Panc1 (cell line): Measurements from ENCODE around the gene NEK5. TPM values are rescaled to one million over a fixed set of nuclear protein-coding genes. Genes with fewer than 3 reads are reported as not detected.
"Not testable (repeated sequence)": the region's sequence is repeated elsewhere in the genome, so short reads cannot be mapped to it uniquely, and the experiment has no call there.

Source experiments
- ATAC-seq: fragments of 200-7000 bp; cut with Tn5 transposase; 2 replicates; pipeline ENCODE4 v1.9.1; 2020; ENCODE audit warnings: mild to moderate bottlenecking, moderate library complexity
- BruUV-seq: library from RNA; stranded (reverse); fragments of 400-500 nt; replicated peaks from 2 replicates; lab custom pipeline; 2021; lab: Mats Ljungman, UMichigan
- CTCF ChIA-PET: fragments of 300-600 bp; sonication (Branson Sonifier 250); formaldehyde crosslinking; loops from one replicate; lab custom pipeline; 2022; ENCODE audit warnings: antibody characterized with exemption; lab: Charles Lee
- POLR2A ChIA-PET: fragments of 300-600 bp; sonication (Branson Sonifier 250); formaldehyde crosslinking; loops from one replicate; lab custom pipeline; 2022; ENCODE audit warnings: antibody characterized with exemption; lab: Charles Lee
- DNase-seq: peaks from one replicate; pipeline ENCODE4 v3.0.0-alpha.2; 2010; ENCODE audit warnings: low read depth, low spot score
- H3K27ac ChIP-seq: 2 replicates; pipeline ENCODE4 v1.5.1; 2011; ENCODE audit warnings: mild to moderate bottlenecking, low read length, inconsistent platforms
- H3K27me3 ChIP-seq: fragments of 200-500 bp; sonication (Bioruptor generic); 2 replicates; pipeline ENCODE4 v1.6.0; 2014; ENCODE audit warnings: low read length, inconsistent platforms; ENCODE audit not compliant: control insufficient read depth, insufficient read depth
- H3K36me3 ChIP-seq: fragments of 200-500 bp; sonication (Bioruptor generic); 2 replicates; pipeline ENCODE4 v1.5.1; 2014; ENCODE audit warnings: inconsistent platforms, mild to moderate bottlenecking, low read length, moderate library complexity; ENCODE audit not compliant: control insufficient read depth, insufficient read depth
- H3K4me1 ChIP-seq: 2 replicates; pipeline ENCODE4 v1.5.1; 2011; ENCODE audit warnings: inconsistent platforms, mild to moderate bottlenecking, low read length, moderate library complexity; ENCODE audit not compliant: control insufficient read depth, insufficient read depth
- H3K4me3 ChIP-seq, 2 experiments: 2 replicates each; pipeline ENCODE4 v1.5.1; 2011 to 2012; ENCODE audit warnings: low read depth in 2 of 2, low read length in 2 of 2, mild to moderate bottlenecking in 2 of 2, inconsistent platforms in 1 of 2, moderate library complexity in 1 of 2
- H3K9me3 ChIP-seq: fragments of 200-500 bp; sonication (Bioruptor generic); 2 replicates; pipeline ENCODE4 v1.5.1; 2014; ENCODE audit warnings: low read depth, mild to moderate bottlenecking, inconsistent platforms, low read length, moderate library complexity; ENCODE audit not compliant: control insufficient read depth, insufficient read depth
- CTCF ChIP-seq: fragments of 450-650 bp; IDR thresholded peaks from 2 replicates; pipeline ENCODE4 v1.5.1; 2017; ENCODE audit warnings: mild to moderate bottlenecking
- POLR2AphosphoS5 ChIP-seq: IDR thresholded peaks from 2 replicates; pipeline ENCODE4 v1.6.1; 2012; ENCODE audit warnings: mild to moderate bottlenecking, low read depth, low read length, moderate library complexity
- SIN3A ChIP-seq: IDR thresholded peaks from 2 replicates; pipeline ENCODE4 v1.6.1; 2012; ENCODE audit warnings: low read depth, mild to moderate bottlenecking, low read length, moderate library complexity, borderline replicate concordance; ENCODE audit not compliant: insufficient read depth
- TCF7L2 ChIP-seq: IDR thresholded peaks from 2 replicates; pipeline ENCODE4 v1.6.1; 2011; ENCODE audit warnings: mild to moderate bottlenecking, low read depth, low read length, inconsistent platforms
- in situ Hi-C: cut with HindIII; loops from 2 replicates; pipeline ENCODE4 v1.10.0; 2016; ENCODE audit warnings: low sequenced_read_pairs, low pct_unique_long_range_greater_than_20kb
- intact Hi-C: fragments of 100-400 bp; cut with micrococcal nuclease; formaldehyde crosslinking; loops from one replicate; pipeline ENCODE4 v1.10.0; 2022; ENCODE audit not compliant: unreplicated experiment
- total RNA-seq: library from RNA; stranded (reverse); gene quantifications from one replicate; pipeline ENCODE4 v1.2.1, GENCODE V29; 2021; ENCODE audit not compliant: unreplicated experiment
- TF ChIP-seq, protein P1 (sequence below), 2 experiments: IDR thresholded peaks; 2 replicates each; pipeline ENCODE4 v1.6.1; 2011 to 2012; ENCODE audit warnings: low read depth in 2 of 2, control low read depth in 1 of 2, low read length in 1 of 2, mild to moderate bottlenecking in 1 of 2, moderate library complexity in 1 of 2; ENCODE audit not compliant: insufficient read depth in 1 of 2

Gene NEK5
- total RNA-seq, 1 experiment from 2014 or later: 0.08 TPM

DNA sequence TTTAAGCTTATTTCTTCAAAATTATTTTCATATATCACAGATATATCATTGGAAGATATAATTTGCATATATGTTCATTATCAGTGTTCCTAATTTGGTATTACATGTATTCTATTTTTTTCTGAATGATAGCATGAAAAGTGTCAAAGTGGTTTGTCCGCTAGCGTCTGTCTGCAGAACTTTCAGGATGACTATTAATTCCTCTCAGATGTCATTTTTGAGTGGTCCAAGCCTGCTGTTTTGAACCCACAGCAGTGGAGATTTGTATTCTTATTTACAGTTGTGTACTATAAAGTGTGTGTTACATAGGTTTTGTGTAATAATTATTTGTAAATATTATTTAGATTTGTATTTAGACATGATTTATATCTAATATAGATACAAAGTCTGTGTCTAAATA, 95.8 kb downstream of the NEK5 start:
- no peak for ATAC-seq
- in situ Hi-C loops: no loop called here
- Histone ChIP-seq H3K27me3 (no peaks in the 10 kb centered on the region), H3K9me3 (no peaks in the 10 kb centered on the region), H3K27ac (no peak overlapping the region), H3K4me1 (no peaks in the 10 kb centered on the region), H3K4me3 (no peak overlapping the region), H3K36me3 (no peaks in the 10 kb centered on the region)
- TF ChIP-seq SIN3A: no peak
- TF ChIP-seq, protein P1, sequence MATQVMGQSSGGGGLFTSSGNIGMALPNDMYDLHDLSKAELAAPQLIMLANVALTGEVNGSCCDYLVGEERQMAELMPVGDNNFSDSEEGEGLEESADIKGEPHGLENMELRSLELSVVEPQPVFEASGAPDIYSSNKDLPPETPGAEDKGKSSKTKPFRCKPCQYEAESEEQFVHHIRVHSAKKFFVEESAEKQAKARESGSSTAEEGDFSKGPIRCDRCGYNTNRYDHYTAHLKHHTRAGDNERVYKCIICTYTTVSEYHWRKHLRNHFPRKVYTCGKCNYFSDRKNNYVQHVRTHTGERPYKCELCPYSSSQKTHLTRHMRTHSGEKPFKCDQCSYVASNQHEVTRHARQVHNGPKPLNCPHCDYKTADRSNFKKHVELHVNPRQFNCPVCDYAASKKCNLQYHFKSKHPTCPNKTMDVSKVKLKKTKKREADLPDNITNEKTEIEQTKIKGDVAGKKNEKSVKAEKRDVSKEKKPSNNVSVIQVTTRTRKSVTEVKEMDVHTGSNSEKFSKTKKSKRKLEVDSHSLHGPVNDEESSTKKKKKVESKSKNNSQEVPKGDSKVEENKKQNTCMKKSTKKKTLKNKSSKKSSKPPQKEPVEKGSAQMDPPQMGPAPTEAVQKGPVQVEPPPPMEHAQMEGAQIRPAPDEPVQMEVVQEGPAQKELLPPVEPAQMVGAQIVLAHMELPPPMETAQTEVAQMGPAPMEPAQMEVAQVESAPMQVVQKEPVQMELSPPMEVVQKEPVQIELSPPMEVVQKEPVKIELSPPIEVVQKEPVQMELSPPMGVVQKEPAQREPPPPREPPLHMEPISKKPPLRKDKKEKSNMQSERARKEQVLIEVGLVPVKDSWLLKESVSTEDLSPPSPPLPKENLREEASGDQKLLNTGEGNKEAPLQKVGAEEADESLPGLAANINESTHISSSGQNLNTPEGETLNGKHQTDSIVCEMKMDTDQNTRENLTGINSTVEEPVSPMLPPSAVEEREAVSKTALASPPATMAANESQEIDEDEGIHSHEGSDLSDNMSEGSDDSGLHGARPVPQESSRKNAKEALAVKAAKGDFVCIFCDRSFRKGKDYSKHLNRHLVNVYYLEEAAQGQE (IDR thresholded peaks at IDR 0.05; ENCODE audit: insufficient read depth in 1 of 2, low read depth in 2 of 2, low read length in 1 of 2): no peak
- no peak for TF ChIP-seq POLR2AphosphoS5
- no peak for TF ChIP-seq TCF7L2
- TF ChIP-seq CTCF: no peak
- no TSS peak for BruUV-seq
- intact Hi-C loops: no loop called here
- POLR2A ChIA-PET: no interaction called here
- CTCF ChIA-PET: no interaction called here
- DNase-seq: no peak

DNA sequence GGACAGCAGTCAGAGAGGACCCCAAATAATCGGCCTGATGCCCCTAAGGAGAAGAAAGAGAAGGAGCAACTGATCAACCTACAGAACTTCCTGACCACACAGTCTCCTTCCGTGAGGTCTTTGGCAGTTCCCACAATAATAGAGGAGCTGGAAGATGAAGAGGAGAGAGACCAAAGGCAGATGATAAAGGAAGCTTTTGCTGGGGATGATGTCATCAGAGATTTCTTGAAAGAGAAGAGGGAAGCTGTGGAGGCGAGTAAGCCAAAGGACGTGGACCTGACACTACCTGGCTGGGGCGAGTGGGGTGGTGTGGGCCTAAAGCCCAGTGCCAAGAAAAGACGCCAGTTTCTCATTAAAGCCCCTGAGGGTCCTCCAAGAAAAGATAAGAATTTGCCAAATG, 98.5 kb downstream of the NEK5 start:
- ATAC-seq, H3K27me3 ChIP-seq, in situ Hi-C loops, POLR2A ChIA-PET, intact Hi-C loops, H3K4me1 ChIP-seq, CTCF ChIA-PET, H3K27ac ChIP-seq, BruUV-seq, H3K4me3 ChIP-seq, H3K36me3 ChIP-seq, H3K9me3 ChIP-seq, DNase-seq: not testable (repeated sequence)

DNA sequence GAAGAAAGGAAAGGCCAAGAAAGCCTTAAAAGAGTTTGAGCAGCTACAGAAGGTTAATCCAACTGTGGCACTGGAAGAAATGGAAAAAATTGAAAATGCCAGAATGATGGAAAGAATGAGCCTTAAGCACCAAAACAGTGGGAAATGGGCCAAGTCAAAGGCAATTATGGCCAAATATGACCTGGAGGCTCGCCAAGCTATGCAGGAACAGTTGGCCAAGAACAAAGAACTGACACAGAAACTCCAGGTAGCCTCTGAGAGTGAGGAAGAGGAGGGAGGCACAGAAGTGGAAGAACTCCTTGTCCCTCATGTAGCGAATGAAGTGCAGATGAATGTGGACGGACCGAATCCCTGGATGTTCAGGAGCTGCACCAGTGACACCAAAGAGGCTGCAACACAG, 99.3 kb downstream of the NEK5 start:
- CTCF ChIA-PET: no interaction called here

More for the DNA sequence above, 99.3 kb downstream of the NEK5 start:
- H3K27ac ChIP-seq: no peak overlapping the region
- H3K4me1 ChIP-seq: no peaks in the 10 kb centered on the region
- ATAC-seq: no peak
- TF ChIP-seq, protein P1 (IDR thresholded peaks at IDR 0.05; ENCODE audit: insufficient read depth in 1 of 2, low read depth in 2 of 2, low read length in 1 of 2): no peak
- no peak for TF ChIP-seq TCF7L2
- TF ChIP-seq SIN3A: no peak
- TF ChIP-seq CTCF: no peak
- no peak for TF ChIP-seq POLR2AphosphoS5
- DNase-seq: no peak
- H3K36me3 ChIP-seq: peaks cover 3% of the 10 kb centered on the region; the same call in 1 of the 2 replicates
- H3K27me3 ChIP-seq: no peaks in the 10 kb centered on the region
- no peak overlapping the region for H3K4me3 ChIP-seq
- TSS peak; percentile 44 for BruUV-seq
- POLR2A ChIA-PET: no interaction called here
- in situ Hi-C loops (no loop called here), intact Hi-C loops (no loop called here)
- H3K9me3 ChIP-seq: no peaks in the 10 kb centered on the region
